HG02852 (cell line): ENCODE results near the gene PRODH.
"Not testable (repeated sequence)": the region's sequence is repeated elsewhere in the genome, so short reads cannot be mapped to it uniquely, and the experiment has no call there.

ENCODE experiments used
- ATAC-seq: cut with Tn5 transposase; IDR thresholded peaks from one replicate; pipeline ENCODE4 v1.9.1; 2021; ENCODE audit warnings: mild to moderate bottlenecking, moderate library complexity; ENCODE audit not compliant: unreplicated experiment

PRODH gene

GRCh38 chr22:18911535-18911934 lies 24.6 kb downstream of the PRODH start:
- ATAC-seq: not testable (repeated sequence)

- ATAC-seq: no peak
Observed at GRCh38 chr22:18909556-18909955, 26.5 kb downstream of the PRODH start.

GRCh38 chr22:18906896-18907295 lies 29.2 kb downstream of the PRODH start:
- no peak for ATAC-seq

- ATAC-seq: peak; percentile 22
Observed at GRCh38 chr22:18906410-18906745, 29.7 kb downstream of the PRODH start.

- peak; percentile 81 for ATAC-seq
Observed at GRCh38 chr22:18905540-18906409, 30.3 kb downstream of the PRODH start, which contains the start of gene DGCR6. Gene DGCR6, plus strand, starts transcription at chr22:18906320. Its CDS starts 55 bp downstream, at chr22:18906375.

- ATAC-seq: not testable (repeated sequence)
Observed at GRCh38 chr22:18896037-18896657, 39.9 kb downstream of the PRODH start.

- ATAC-seq: not testable (repeated sequence)
Observed at GRCh38 chr22:18893775-18894174, 42.3 kb downstream of the PRODH start.

GRCh38 chr22:18890510-18891192 lies 45.4 kb downstream of the PRODH start:
- not testable (repeated sequence) for ATAC-seq

GRCh38 chr22:18888115-18888514 lies 48.0 kb downstream of the PRODH start:
- no peak for ATAC-seq

- ATAC-seq: not testable (repeated sequence)
Observed at GRCh38 chr22:18884465-18884864, 51.6 kb downstream of the PRODH start.

- ATAC-seq: not testable (repeated sequence)
Observed at GRCh38 chr22:18881260-18881659, 54.8 kb downstream of the PRODH start.
